ENCODE measurements around the gene CYBA.
A peak's percentile ranks its signal among the peaks of the same experiment; 100 is the strongest.
"Not testable (repeated sequence)": the region's sequence is repeated elsewhere in the genome, so short reads cannot be mapped to it uniquely, and the experiment has no call there.

The CYBA gene

GRCh38 chr16:88686062-88686438, 35.2 kb upstream of the CYBA start:
- no peak for DNase-seq

- DNase-seq: peak in 1 of 2 experiments; percentile 44
These were observed 34.6 kb upstream of the CYBA start for GRCh38 chr16:88685156-88686061.

GRCh38 chr16:88684569-88685155, 33.8 kb upstream of the CYBA start:
- DNase-seq: no peak

GRCh38 chr16:88681709-88682451, 31.0 kb upstream of the CYBA start:
- DNase-seq: no peak

GRCh38 chr16:88681084-88681680, 30.3 kb upstream of the CYBA start:
- DNase-seq: no peak

- no peak for DNase-seq
These were observed 29.8 kb upstream of the CYBA start for GRCh38 chr16:88680554-88681083.

GRCh38 chr16:88678224-88678979, 27.5 kb upstream of the CYBA start:
- no peak for DNase-seq

GRCh38 chr16:88677721-88678120, 26.9 kb upstream of the CYBA start:
- DNase-seq: no peak

GRCh38 chr16:88676502-88677242, 25.8 kb upstream of the CYBA start:
- DNase-seq: no peak

GRCh38 chr16:88673716-88674379, 23.0 kb upstream of the CYBA start:
- no peak for DNase-seq

GRCh38 chr16:88672776-88673175, 21.9 kb upstream of the CYBA start:
- peak in 1 of 2 experiments; percentile 65 for DNase-seq

- no peak for DNase-seq
These were observed 21.0 kb upstream of the CYBA start for GRCh38 chr16:88671806-88672205.

GRCh38 chr16:88669980-88670379, 19.1 kb upstream of the CYBA start:
- DNase-seq: no peak

GRCh38 chr16:88669493-88669892, 18.6 kb upstream of the CYBA start:
- DNase-seq: not testable (repeated sequence)

- DNase-seq: no peak
These were observed 16.6 kb upstream of the CYBA start for GRCh38 chr16:88667461-88667860.

GRCh38 chr16:88665570-88665969, 14.7 kb upstream of the CYBA start:
- no peak for DNase-seq

GRCh38 chr16:88665148-88665547, 14.3 kb upstream of the CYBA start:
- DNase-seq: no peak

- peak; percentile 91 to 99 for DNase-seq
These were observed 12.2 kb upstream of the CYBA start, which contains the start of gene MVD for GRCh38 chr16:88662843-88663606. TSS of gene MVD (minus strand) at chr16:88663091. CDS start at chr16:88663080, 11 bp downstream.

- no peak for DNase-seq
These were observed 11.5 kb upstream of the CYBA start for GRCh38 chr16:88662222-88662842.

Data from NCI-H524 (cell line).